Parathyroid adenoma (tissue), 2 donors: Measurements from ENCODE around the gene MPHOSPH6.
"Not testable (repeated sequence)": the region's sequence is repeated elsewhere in the genome, so short reads cannot be mapped to it uniquely, and the experiment has no call there.

Experiments used
- H2AFZ ChIP-seq: fragments of 300-600 bp; sonication (generic); one replicate; pipeline ENCODE4 v1.7.0; 2017; ENCODE audit warnings: antibody characterized with exemption, mild to moderate bottlenecking
- H3K27ac ChIP-seq: fragments of 300-600 bp; sonication (generic); one replicate; pipeline ENCODE4 v1.7.0; 2017
- H3K27me3 ChIP-seq: fragments of 300-600 bp; sonication (generic); one replicate; pipeline ENCODE4 v1.7.0; 2017; ENCODE audit warnings: low read length; ENCODE audit not compliant: control insufficient read depth, insufficient read depth
- H3K36me3 ChIP-seq: fragments of 300-600 bp; sonication (generic); one replicate; pipeline ENCODE4 v1.7.0; 2017; ENCODE audit warnings: low read length; ENCODE audit not compliant: control insufficient read depth, insufficient read depth
- H3K4me1 ChIP-seq: fragments of 300-600 bp; sonication (generic); one replicate; pipeline ENCODE4 v1.7.0; 2017; ENCODE audit warnings: control low read depth
- H3K4me2 ChIP-seq: fragments of 300-600 bp; sonication (generic); one replicate; pipeline ENCODE4 v1.7.0; 2017; ENCODE audit warnings: low read length
- H3K4me3 ChIP-seq: fragments of 300-600 bp; sonication (generic); one replicate; pipeline ENCODE4 v1.7.0; 2017; ENCODE audit warnings: low read depth, low read length
- H3K79me2 ChIP-seq: fragments of 300-600 bp; sonication (generic); one replicate; pipeline ENCODE4 v1.7.0; 2017; ENCODE audit warnings: control low read depth
- H3K9ac ChIP-seq: fragments of 300-600 bp; sonication (generic); one replicate; pipeline ENCODE4 v1.7.0; 2017; ENCODE audit warnings: mild to moderate bottlenecking
- H3K9me3 ChIP-seq: fragments of 300-600 bp; sonication (generic); one replicate; pipeline ENCODE4 v1.7.0; 2017; ENCODE audit warnings: low read length; ENCODE audit not compliant: control insufficient read depth
- CTCF ChIP-seq: fragments of 300-600 bp; sonication (generic); IDR thresholded peaks from one replicate; pipeline ENCODE4 v1.7.0; 2017; ENCODE audit warnings: antibody characterized with exemption, mild to moderate bottlenecking
- donor health status: primary hyperparathyroidism.

The MPHOSPH6 gene

GRCh38 chr16:82118749-82119148 is 51.3 kb downstream of the MPHOSPH6 start:
- H3K79me2 ChIP-seq, result no peaks in the 10 kb centered on the region
- H3K9me3 ChIP-seq, result no peaks in the 10 kb centered on the region
- no peak overlapping the region for H3K9ac ChIP-seq
- H3K4me1 ChIP-seq, result no peaks in the 10 kb centered on the region
- no peaks in the 10 kb centered on the region for H3K36me3 ChIP-seq
- no peak overlapping the region for H3K4me2 ChIP-seq
- H3K27ac ChIP-seq, result no peak overlapping the region
- H2AFZ ChIP-seq, result no peak overlapping the region
- no peak for TF ChIP-seq CTCF
- no peaks in the 10 kb centered on the region for H3K27me3 ChIP-seq
- no peak overlapping the region for H3K4me3 ChIP-seq

GRCh38 chr16:82116535-82116934 is 53.5 kb downstream of the MPHOSPH6 start:
- Histone ChIP-seq H3K4me3 (no peak overlapping the region), H3K27me3 (no peaks in the 10 kb centered on the region), H2AFZ (no peak overlapping the region), H3K4me1 (no peaks in the 10 kb centered on the region), H3K36me3 (no peaks in the 10 kb centered on the region), H3K79me2 (no peaks in the 10 kb centered on the region), H3K4me2 (no peak overlapping the region), H3K9me3 (no peaks in the 10 kb centered on the region), H3K9ac (no peak overlapping the region), H3K27ac (no peak overlapping the region)
- TF ChIP-seq CTCF, result no peak

GRCh38 chr16:82113741-82114140 is 56.3 kb downstream of the MPHOSPH6 start:
- no peak overlapping the region for H2AFZ ChIP-seq
- H3K9ac ChIP-seq, result no peak overlapping the region
- no peaks in the 10 kb centered on the region for H3K9me3 ChIP-seq
- no peaks in the 10 kb centered on the region for H3K27me3 ChIP-seq
- no peak overlapping the region for H3K27ac ChIP-seq
- no peak overlapping the region for H3K4me3 ChIP-seq
- no peaks in the 10 kb centered on the region for H3K4me1 ChIP-seq
- TF ChIP-seq CTCF, result no peak
- H3K79me2 ChIP-seq, result no peaks in the 10 kb centered on the region
- no peak overlapping the region for H3K4me2 ChIP-seq
- H3K36me3 ChIP-seq, result no peaks in the 10 kb centered on the region

GRCh38 chr16:82111944-82112343 is 58.1 kb downstream of the MPHOSPH6 start:
- Histone ChIP-seq H3K9ac (no peak overlapping the region), H3K4me1 (no peaks in the 10 kb centered on the region), H3K27ac (no peak overlapping the region), H2AFZ (no peak overlapping the region), H3K9me3 (no peaks in the 10 kb centered on the region), H3K27me3 (no peaks in the 10 kb centered on the region), H3K4me3 (no peak overlapping the region), H3K4me2 (no peak overlapping the region), H3K36me3 (no peaks in the 10 kb centered on the region), H3K79me2 (no peaks in the 10 kb centered on the region)
- TF ChIP-seq CTCF, result no peak

GRCh38 chr16:82109266-82109665 is 60.8 kb downstream of the MPHOSPH6 start:
- not testable (repeated sequence) for H3K9me3 ChIP-seq, H3K27ac ChIP-seq, H3K4me2 ChIP-seq, H3K4me1 ChIP-seq, H3K79me2 ChIP-seq, H3K9ac ChIP-seq, H2AFZ ChIP-seq, H3K36me3 ChIP-seq, H3K4me3 ChIP-seq, H3K27me3 ChIP-seq
